ENCODE results near the gene THSD7A.

Gene THSD7A

DNA sequence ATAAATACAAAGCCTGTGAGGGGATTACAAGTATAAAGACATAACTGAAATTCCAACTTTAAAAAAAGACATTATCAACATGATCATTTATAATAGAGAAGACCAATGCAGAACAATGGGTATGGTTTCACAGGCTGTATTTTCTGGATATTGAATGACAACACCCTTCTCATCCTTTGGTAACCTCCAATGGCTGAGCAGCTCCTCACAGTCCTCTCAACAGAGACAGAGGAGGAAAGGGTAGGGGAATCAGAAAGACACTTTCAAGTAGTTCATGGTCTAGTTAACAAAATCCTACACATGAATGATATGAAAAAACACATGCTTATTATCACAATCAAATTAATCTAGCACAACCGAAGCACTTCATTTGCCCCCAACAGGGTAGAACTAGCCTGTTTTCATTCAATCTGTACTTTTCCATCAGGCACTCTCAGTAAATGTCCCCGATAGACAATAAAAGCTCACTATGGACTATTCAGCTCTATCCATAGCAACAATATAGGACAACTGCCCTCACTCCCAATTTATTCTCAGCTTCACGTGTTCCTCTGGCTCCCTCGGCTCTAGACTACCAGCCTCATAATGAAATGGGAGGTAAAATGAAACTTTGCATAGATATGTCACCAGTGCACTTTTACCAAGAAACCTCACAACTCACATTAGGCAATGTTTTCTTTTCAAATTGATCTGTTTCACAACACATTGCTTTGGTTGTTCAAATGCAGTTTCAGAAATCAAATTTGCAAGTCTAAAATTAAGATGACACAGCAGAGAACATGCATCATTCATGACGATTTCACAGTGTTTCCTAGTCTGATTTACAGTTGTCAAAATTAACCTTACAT is 211.4 kb downstream of the THSD7A start:
- Mint-ChIP-seq H3K36me3 (ENCODE audit: low read depth) (peaks cover 4% of the 10 kb centered on the region), H3K27me3 (ENCODE audit: low read depth) (no peaks in the 10 kb centered on the region), H3K4me1 (peaks cover 3% of the 10 kb centered on the region)

DNA sequence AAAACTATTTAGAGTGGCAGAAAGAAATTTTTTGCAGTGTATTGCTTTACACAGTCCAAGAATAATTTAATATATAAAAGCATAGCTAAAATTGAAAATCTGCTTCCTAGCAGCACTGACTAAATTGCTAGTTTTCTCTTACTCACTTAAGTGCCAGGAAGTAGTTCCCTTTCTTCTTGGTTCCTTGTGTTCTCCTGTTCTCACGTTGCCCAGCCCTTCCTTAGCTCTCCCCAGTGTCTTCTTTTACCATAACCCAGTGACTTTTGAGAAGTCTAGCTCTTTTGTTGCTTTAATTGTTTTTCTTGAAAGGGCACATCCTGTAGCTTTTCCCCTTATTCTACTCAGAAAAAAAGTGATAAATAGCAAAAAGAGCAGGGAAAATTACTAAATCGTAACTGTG is 215.5 kb downstream of the THSD7A start:
- no peaks in the 10 kb centered on the region for H3K27me3 Mint-ChIP-seq (ENCODE audit: low read depth)
- TF ChIP-seq, protein P1, sequence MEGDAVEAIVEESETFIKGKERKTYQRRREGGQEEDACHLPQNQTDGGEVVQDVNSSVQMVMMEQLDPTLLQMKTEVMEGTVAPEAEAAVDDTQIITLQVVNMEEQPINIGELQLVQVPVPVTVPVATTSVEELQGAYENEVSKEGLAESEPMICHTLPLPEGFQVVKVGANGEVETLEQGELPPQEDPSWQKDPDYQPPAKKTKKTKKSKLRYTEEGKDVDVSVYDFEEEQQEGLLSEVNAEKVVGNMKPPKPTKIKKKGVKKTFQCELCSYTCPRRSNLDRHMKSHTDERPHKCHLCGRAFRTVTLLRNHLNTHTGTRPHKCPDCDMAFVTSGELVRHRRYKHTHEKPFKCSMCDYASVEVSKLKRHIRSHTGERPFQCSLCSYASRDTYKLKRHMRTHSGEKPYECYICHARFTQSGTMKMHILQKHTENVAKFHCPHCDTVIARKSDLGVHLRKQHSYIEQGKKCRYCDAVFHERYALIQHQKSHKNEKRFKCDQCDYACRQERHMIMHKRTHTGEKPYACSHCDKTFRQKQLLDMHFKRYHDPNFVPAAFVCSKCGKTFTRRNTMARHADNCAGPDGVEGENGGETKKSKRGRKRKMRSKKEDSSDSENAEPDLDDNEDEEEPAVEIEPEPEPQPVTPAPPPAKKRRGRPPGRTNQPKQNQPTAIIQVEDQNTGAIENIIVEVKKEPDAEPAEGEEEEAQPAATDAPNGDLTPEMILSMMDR (IDR thresholded peaks at IDR 0.05; ENCODE audit: unreplicated experiment in 3 of 3) = no peak
- H3K27ac Mint-ChIP-seq = no peak overlapping the region
- no peaks in the 10 kb centered on the region for H3K36me3 Mint-ChIP-seq (ENCODE audit: low read depth)
- no peak overlapping the region for H3K4me3 Mint-ChIP-seq
- H3K4me1 Mint-ChIP-seq = no peaks in the 10 kb centered on the region
- H3K9me3 Mint-ChIP-seq = no peaks in the 10 kb centered on the region

More for the DNA sequence above, 211.4 kb downstream of the THSD7A start:
- Mint-ChIP-seq H3K27ac (no peak overlapping the region), H3K4me3 (no peak overlapping the region), H3K9me3 (no peaks in the 10 kb centered on the region)
- TF ChIP-seq, protein P1 (IDR thresholded peaks at IDR 0.05; ENCODE audit: unreplicated experiment in 3 of 3) = no peak

DNA sequence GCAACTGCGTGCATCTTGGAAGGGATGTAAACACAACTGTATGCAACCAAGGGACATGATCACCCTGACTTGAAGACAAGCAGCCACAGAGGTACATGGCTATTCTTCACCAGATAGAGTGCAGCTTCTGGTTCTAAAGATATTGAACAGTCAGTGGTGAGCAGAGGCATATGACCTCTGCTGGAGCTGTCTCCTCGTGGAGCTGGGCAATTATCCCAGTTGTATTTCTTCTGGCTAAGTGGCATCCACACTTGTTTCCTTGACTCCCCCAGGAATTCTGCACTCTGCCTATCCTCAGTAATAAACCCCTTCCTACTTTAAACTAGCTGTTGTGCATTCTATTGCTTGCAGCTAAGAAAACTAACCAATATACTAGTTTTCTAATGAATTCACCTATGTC is 216.8 kb downstream of the THSD7A start:
- Mint-ChIP-seq H3K4me3 (no peak overlapping the region), H3K27me3 (ENCODE audit: low read depth) (no peaks in the 10 kb centered on the region), H3K4me1 (no peaks in the 10 kb centered on the region), H3K27ac (no peak overlapping the region), H3K9me3 (no peaks in the 10 kb centered on the region), H3K36me3 (ENCODE audit: low read depth) (no peaks in the 10 kb centered on the region)
- TF ChIP-seq, protein P1 (IDR thresholded peaks at IDR 0.05; ENCODE audit: unreplicated experiment in 3 of 3) = no peak

DNA sequence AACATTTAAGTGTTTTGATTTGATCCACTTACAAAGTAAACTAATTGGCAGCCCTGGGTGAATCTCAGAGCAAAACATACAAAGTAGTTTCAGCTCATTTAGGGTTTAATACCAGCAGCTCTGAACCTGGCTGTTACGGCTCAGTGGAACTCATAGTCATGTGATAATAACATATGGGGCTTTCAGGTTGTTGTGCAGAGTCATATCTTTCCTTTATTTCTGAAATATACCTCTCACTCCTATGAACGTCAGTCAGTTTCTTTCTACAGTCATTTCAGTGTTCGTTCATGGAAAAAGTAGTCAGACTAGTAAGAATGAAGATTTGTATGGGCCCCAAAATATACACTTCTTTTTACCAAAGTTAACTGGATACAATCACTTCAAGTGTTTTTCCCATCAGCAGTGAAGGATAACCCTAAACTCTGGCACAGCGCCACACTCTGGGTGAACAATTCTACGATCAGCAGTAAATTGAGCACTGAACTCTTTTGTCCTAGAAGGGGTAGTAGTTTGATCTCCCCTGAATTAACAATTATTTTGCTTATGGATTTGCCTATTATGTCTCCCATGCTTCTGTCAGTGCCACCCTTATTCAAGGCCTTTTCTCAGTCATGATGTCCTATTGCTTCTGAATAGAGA is 218.6 kb downstream of the THSD7A start:
- H3K27ac Mint-ChIP-seq = no peak overlapping the region
- TF ChIP-seq, protein P1 (IDR thresholded peaks at IDR 0.05; ENCODE audit: unreplicated experiment in 3 of 3) = no peak
- no peaks in the 10 kb centered on the region for H3K4me1 Mint-ChIP-seq
- H3K27me3 Mint-ChIP-seq (ENCODE audit: low read depth) = no peaks in the 10 kb centered on the region
- H3K36me3 Mint-ChIP-seq (ENCODE audit: low read depth) = no peaks in the 10 kb centered on the region
- H3K9me3 Mint-ChIP-seq = no peaks in the 10 kb centered on the region
- no peak overlapping the region for H3K4me3 Mint-ChIP-seq

DNA sequence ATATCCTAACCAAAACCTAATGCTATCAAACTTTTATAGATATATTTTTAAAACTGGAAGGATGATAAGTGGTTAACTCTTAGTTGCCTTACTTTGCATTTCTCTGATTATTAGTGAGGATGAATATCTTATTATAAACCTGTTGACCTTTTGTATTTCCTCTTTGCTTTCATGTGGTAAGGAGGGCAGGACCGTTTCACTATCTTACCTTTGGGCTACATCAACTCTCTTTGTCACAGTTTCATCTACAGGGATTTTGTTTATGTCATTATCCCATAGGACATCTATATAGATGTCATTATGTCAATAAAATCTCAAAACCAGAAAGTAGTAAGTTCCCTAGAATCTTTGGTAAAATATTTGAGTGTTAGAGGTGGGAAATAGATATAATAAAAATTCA is 219.3 kb downstream of the THSD7A start:
- H3K9me3 Mint-ChIP-seq = no peaks in the 10 kb centered on the region
- H3K36me3 Mint-ChIP-seq (ENCODE audit: low read depth) = no peaks in the 10 kb centered on the region
- H3K4me1 Mint-ChIP-seq = no peaks in the 10 kb centered on the region

More for the DNA sequence above, 219.3 kb downstream of the THSD7A start:
- Mint-ChIP-seq H3K27ac (no peak overlapping the region), H3K4me3 (no peak overlapping the region), H3K27me3 (ENCODE audit: low read depth) (no peaks in the 10 kb centered on the region)
- TF ChIP-seq, protein P1 (IDR thresholded peaks at IDR 0.05; ENCODE audit: unreplicated experiment in 3 of 3) = no peak
